ENCODE results near the gene RAB40C.

DNA sequence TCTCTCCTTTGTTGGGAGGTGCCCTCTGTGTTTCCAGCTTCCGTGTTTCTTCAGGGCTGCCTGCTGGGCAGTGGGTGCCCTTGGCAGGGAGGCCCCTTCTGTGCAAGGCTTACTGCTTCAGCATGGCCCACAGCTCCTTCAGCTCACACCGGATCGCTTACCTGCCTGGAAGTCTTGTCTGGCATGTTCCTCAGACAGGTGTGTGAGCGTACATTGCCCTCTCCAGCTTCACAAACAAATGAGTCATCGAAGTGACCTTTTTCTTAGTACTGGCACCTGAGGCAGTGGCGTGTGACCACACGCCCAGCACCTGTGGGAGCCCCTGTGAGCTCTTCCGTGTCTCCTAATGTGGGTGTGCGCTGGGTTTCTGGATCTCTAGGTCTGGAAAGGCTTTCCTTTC, 3.5 kb downstream of the RAB40C start:
- TF ChIP-seq, protein P1, sequence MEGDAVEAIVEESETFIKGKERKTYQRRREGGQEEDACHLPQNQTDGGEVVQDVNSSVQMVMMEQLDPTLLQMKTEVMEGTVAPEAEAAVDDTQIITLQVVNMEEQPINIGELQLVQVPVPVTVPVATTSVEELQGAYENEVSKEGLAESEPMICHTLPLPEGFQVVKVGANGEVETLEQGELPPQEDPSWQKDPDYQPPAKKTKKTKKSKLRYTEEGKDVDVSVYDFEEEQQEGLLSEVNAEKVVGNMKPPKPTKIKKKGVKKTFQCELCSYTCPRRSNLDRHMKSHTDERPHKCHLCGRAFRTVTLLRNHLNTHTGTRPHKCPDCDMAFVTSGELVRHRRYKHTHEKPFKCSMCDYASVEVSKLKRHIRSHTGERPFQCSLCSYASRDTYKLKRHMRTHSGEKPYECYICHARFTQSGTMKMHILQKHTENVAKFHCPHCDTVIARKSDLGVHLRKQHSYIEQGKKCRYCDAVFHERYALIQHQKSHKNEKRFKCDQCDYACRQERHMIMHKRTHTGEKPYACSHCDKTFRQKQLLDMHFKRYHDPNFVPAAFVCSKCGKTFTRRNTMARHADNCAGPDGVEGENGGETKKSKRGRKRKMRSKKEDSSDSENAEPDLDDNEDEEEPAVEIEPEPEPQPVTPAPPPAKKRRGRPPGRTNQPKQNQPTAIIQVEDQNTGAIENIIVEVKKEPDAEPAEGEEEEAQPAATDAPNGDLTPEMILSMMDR (IDR thresholded peaks at IDR 0.05), result no peak
- TF ChIP-seq EZH2 (IDR thresholded peaks at IDR 0.05), result no peak

Data from neural progenitor cell (in vitro differentiated cells).